Measurements from ENCODE around the gene DAP. TPM values are rescaled to one million over a fixed set of nuclear protein-coding genes. Genes with fewer than 3 reads are reported as not detected.

Gene DAP
- total and polyA plus RNA-seq, 10 of the 15 experiments (the other 5 are each of a cell fraction or from before 2014, with no cell fraction given): 12.9 to 130 (median 49.9) TPM

DNA sequence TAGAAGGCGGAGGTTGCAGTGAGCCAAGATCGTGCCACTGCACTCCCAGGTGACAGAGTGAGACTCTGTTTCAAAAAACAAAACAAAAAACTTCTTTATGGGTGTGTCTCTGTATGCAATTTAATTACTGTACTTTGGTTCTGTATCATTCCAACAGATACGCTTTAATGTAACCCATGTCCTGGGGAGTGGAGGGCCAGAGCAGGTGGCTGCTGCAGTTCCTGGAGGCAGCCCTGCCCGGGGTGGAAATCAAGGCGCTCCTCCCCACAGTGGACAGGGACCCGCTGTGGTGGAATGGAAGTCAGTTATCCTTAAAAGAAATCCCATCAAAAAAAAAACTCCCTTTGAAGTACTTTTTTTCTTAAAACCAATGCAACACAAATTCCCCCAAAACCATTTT is 1.9 kb downstream of the DAP start:
- ATAC-seq (no peak), DNase-seq (ENCODE audit: low read depth, low spot score) (no peak), FAIRE-seq (no peak)
- TF ChIP-seq E2F4 (IDR thresholded peaks at IDR 0.05; ENCODE audit: low read depth, low read length) (no peak), BHLHE40 (IDR thresholded peaks at IDR 0.05; ENCODE audit: borderline replicate concordance in 1 of 2, low read depth in 2 of 2, low read length in 1 of 2) (no peak), STAT1 (conservative IDR thresholded peaks at IDR 0.05) (no peak), SPI1 (IDR thresholded peaks at IDR 0.05; ENCODE audit: borderline replicate concordance, insufficient read depth, low read depth, low read length) (no peak), SUPT20H (IDR thresholded peaks at IDR 0.05; ENCODE audit: borderline replicate concordance, control insufficient read depth, low read depth, low read length) (no peak), BRCA1 (IDR thresholded peaks at IDR 0.05; ENCODE audit: low read depth, low read length) (no peak), NFXL1 (IDR thresholded peaks at IDR 0.05; ENCODE audit: borderline replicate concordance) (no peak), RB1 (IDR thresholded peaks at IDR 0.05; ENCODE audit: borderline replicate concordance) (no peak), RAD51 (IDR thresholded peaks at IDR 0.05) (no peak), SUZ12 (IDR thresholded peaks at IDR 0.05; ENCODE audit: unreplicated experiment) (no peak), RBBP5 (conservative IDR thresholded peaks at IDR 0.05) (no peak)
- TF ChIP-seq, protein P1, sequence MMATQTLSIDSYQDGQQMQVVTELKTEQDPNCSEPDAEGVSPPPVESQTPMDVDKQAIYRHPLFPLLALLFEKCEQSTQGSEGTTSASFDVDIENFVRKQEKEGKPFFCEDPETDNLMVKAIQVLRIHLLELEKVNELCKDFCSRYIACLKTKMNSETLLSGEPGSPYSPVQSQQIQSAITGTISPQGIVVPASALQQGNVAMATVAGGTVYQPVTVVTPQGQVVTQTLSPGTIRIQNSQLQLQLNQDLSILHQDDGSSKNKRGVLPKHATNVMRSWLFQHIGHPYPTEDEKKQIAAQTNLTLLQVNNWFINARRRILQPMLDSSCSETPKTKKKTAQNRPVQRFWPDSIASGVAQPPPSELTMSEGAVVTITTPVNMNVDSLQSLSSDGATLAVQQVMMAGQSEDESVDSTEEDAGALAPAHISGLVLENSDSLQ (IDR thresholded peaks at IDR 0.05): no peak
- TF ChIP-seq, protein P2, sequence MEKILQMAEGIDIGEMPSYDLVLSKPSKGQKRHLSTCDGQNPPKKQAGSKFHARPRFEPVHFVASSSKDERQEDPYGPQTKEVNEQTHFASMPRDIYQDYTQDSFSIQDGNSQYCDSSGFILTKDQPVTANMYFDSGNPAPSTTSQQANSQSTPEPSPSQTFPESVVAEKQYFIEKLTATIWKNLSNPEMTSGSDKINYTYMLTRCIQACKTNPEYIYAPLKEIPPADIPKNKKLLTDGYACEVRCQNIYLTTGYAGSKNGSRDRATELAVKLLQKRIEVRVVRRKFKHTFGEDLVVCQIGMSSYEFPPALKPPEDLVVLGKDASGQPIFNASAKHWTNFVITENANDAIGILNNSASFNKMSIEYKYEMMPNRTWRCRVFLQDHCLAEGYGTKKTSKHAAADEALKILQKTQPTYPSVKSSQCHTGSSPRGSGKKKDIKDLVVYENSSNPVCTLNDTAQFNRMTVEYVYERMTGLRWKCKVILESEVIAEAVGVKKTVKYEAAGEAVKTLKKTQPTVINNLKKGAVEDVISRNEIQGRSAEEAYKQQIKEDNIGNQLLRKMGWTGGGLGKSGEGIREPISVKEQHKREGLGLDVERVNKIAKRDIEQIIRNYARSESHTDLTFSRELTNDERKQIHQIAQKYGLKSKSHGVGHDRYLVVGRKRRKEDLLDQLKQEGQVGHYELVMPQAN (conservative IDR thresholded peaks at IDR 0.05): no peak
- TF ChIP-seq, protein P3, sequence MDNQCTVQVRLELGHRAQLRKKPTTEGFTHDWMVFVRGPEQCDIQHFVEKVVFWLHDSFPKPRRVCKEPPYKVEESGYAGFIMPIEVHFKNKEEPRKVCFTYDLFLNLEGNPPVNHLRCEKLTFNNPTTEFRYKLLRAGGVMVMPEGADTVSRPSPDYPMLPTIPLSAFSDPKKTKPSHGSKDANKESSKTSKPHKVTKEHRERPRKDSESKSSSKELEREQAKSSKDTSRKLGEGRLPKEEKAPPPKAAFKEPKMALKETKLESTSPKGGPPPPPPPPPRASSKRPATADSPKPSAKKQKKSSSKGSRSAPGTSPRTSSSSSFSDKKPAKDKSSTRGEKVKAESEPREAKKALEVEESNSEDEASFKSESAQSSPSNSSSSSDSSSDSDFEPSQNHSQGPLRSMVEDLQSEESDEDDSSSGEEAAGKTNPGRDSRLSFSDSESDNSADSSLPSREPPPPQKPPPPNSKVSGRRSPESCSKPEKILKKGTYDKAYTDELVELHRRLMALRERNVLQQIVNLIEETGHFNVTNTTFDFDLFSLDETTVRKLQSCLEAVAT (IDR thresholded peaks at IDR 0.05): no peak
- Histone ChIP-seq H3K4me1 (ENCODE audit: control insufficient read depth, insufficient read depth, low read length) (peaks cover 18% of the 10 kb centered on the region), H4K20me1 (ENCODE audit: control insufficient read depth, insufficient read depth) (no peaks in the 10 kb centered on the region; the same call in 1 of the 2 replicates), H2AFZ (ENCODE audit: control insufficient read depth, low read depth, low read length) (no peak overlapping the region), H3K4me2 (ENCODE audit: control insufficient read depth, insufficient read depth) (peak overlapping the region; percentile 30), H3K9ac (ENCODE audit: control insufficient read depth, insufficient read depth, low read length) (no peak overlapping the region), H3K27me3 (replicated peaks in 1 of 2; ENCODE audit: control insufficient read depth in 2 of 2, insufficient read depth in 2 of 2, low read length in 1 of 2) (no peaks in the 10 kb centered on the region), H3K27ac (ENCODE audit: control insufficient read depth, insufficient read depth) (no peak overlapping the region; the same call in 1 of the 2 replicates), H3K36me3 (ENCODE audit: control insufficient read depth in 2 of 2, insufficient read depth in 2 of 2, low read length in 1 of 2) (peaks cover 2 to 7% of the 10 kb centered on the region in 2 experiments), H3K9me3 (replicated peaks; ENCODE audit: control insufficient read depth, insufficient read depth, low read length) (no peaks in the 10 kb centered on the region), H3K4me3 (peak overlapping the region; percentile 91), H3K79me2 (ENCODE audit: control insufficient read depth, insufficient read depth, low read length) (peaks cover 66% of the 10 kb centered on the region)
- ChIA-PET RAD21 (ENCODE audit: unreplicated experiment) (interaction anchor here (0.9 to 3.1 kb wide), 2 partner anchors 32 to 57 kb away, joined by 4 to 12 read pairs; no protein-coding TSS in a partner anchor), SMC1A (ENCODE audit: uncharacterized antibody, unreplicated experiment) (interaction anchor here (0.9 kb wide), 1 partner anchor 64 kb away, joined by 3 read pairs; no protein-coding TSS in a partner anchor), CTCF (interaction anchor here (1.1 to 1.4 kb wide), 3 partner anchors 14 to 59 kb away, joined by 4 to 7 read pairs (median 4); no protein-coding TSS in a partner anchor), POLR2A (no interaction called here)
- WGBS (ENCODE audit: insufficient coverage, insufficient replicate concordance, low lambda C conversion rate, missing lambda C conversion rate): 91% methylated on average over 6 of the region's 6 CpGs
- in situ Hi-C loops (cut with MboI) (no loop called here), intact Hi-C loops (cut with micrococcal nuclease; ENCODE audit: unreplicated experiment) (loop anchor here (10.0 kb wide), 1 partner anchor 304 kb away; no protein-coding TSS in a partner anchor)
- no TSS peak for BruUV-seq (replicated peaks)

Measured in GM12878 (cell line).